Stimulated activated CD8-positive, alpha-beta memory T cell treated with anti-CD3 and anti-CD28 coated beads, Interleukin-7, amount 100 ng/mL, for 48 hours (primary cell): ENCODE results near the gene ST8SIA2.

Source experiments
- DNase-seq, 2 donors: peaks; one replicate each; pipeline ENCODE4 v3.0.0-alpha.2; 2020; ENCODE audit warnings: low read depth in 1 of 2; ENCODE audit errors: extremely low read depth in 1 of 2

Gene ST8SIA2

GRCh38 chr15:92395098-92395635 is 1.5 kb downstream of the ST8SIA2 start:
- DNase-seq = no peak

GRCh38 chr15:92399271-92399950 is 5.7 kb downstream of the ST8SIA2 start:
- no peak for DNase-seq

- DNase-seq = no peak
Observed at GRCh38 chr15:92400573-92400972, 6.9 kb downstream of the ST8SIA2 start.

GRCh38 chr15:92400980-92401787 is 7.5 kb downstream of the ST8SIA2 start:
- DNase-seq = no peak

GRCh38 chr15:92402751-92403150 is 9.1 kb downstream of the ST8SIA2 start:
- DNase-seq = no peak

GRCh38 chr15:92405942-92406341 is 12.3 kb downstream of the ST8SIA2 start:
- DNase-seq = no peak

GRCh38 chr15:92407321-92407720 is 13.6 kb downstream of the ST8SIA2 start:
- DNase-seq = no peak

- no peak for DNase-seq
Observed at GRCh38 chr15:92407916-92408315, 14.2 kb downstream of the ST8SIA2 start.

- DNase-seq = no peak
Observed at GRCh38 chr15:92409006-92409405, 15.3 kb downstream of the ST8SIA2 start.

GRCh38 chr15:92409521-92409920 is 15.8 kb downstream of the ST8SIA2 start:
- DNase-seq = no peak

GRCh38 chr15:92410537-92410936 is 16.9 kb downstream of the ST8SIA2 start:
- no peak for DNase-seq

GRCh38 chr15:92411256-92411655 is 17.6 kb downstream of the ST8SIA2 start:
- DNase-seq = no peak

GRCh38 chr15:92413510-92413909 is 19.8 kb downstream of the ST8SIA2 start:
- no peak for DNase-seq

- no peak for DNase-seq
Observed at GRCh38 chr15:92415639-92416297, 22.1 kb downstream of the ST8SIA2 start.

- DNase-seq = no peak
Observed at GRCh38 chr15:92416557-92416956, 22.9 kb downstream of the ST8SIA2 start.

- no peak for DNase-seq
Observed at GRCh38 chr15:92417716-92418115, 24.0 kb downstream of the ST8SIA2 start.

- DNase-seq = no peak
Observed at GRCh38 chr15:92418864-92419263, 25.2 kb downstream of the ST8SIA2 start.

- no peak for DNase-seq
Observed at GRCh38 chr15:92421976-92422375, 28.3 kb downstream of the ST8SIA2 start.

- no peak for DNase-seq
Observed at GRCh38 chr15:92425578-92426225, 32.0 kb downstream of the ST8SIA2 start.

- DNase-seq = no peak
Observed at GRCh38 chr15:92429378-92430068, 35.8 kb downstream of the ST8SIA2 start.
